AG20443 (cell line): ENCODE measurements around the gene YLPM1.
A peak's percentile ranks its signal among the peaks of the same experiment; 100 is the strongest.

Source experiments
- DNase-seq: peaks from one replicate; pipeline ENCODE4 v3.0.0; 2012; ENCODE audit warnings: low spot score, mixed read lengths

The YLPM1 gene

GRCh38 chr14:74786796-74787315, 23.7 kb downstream of the YLPM1 start:
- DNase-seq, result no peak

DNA sequence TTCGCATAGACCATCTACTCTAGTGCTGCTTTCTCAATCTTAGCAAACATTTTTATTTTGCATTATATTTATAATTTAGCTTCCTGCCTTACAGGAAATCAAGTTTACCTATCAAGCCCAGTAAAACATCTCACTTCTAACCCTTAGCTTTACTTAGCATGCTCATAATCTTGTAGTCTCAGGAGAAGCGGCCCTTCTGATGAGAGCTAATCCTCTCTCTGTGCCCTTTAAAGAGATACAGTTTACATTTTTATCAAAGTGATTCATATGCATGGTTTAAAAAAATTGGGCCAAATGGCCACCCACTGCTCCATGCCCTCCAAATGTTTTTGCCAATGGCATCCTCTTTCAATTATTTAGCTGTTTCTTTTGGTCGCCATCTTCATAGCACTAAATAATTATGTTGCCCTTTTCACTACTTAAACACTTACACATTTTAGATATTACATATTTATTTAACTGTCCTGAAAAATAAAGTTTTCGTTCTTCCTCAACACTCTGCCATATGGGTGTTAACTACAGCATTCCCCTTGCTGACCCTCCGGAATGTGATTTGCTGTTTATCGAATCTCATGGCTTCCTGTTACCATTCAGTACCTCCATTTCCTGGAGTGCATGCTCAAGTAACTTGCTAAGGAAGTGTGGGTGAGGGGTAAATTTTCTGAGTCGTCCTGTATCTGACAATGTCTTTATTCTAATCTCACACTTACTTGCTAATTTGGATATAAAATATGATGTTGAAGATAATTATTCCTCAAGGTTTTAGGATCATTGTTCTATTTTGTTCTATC, 29.3 kb downstream of the YLPM1 start:
- DNase-seq, result no peak

DNA sequence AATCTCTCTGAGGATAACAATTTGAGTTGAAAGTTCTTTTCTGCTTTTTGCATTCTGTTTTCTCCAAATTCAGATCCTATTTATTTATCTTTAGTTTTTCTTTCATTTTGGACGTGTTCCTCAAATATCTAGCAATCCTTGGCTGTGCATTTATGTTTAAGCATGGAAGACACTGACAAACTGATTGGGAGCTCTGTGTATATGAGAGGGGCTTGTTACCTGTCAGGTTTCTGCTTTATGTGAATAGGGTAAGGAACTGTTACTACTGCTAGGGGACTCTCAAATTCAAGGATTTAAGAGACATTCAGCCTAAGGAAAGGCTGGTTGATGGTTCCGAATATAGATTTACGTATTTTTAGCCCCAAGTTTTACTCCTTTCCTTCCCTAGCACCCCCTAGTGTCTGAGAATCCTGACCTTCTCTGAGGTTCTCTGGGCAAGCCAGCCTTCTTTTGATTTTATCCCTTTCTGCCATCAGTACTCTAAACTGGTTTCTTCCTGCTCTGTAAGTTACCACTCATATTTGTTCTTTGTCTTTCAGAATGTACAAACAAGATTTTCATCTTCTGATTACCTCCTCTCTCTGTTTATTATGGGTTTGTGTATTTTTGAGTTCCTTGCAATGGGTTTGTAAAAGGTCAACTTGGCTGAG, 30.5 kb downstream of the YLPM1 start:
- DNase-seq, result peak; percentile 25

DNA sequence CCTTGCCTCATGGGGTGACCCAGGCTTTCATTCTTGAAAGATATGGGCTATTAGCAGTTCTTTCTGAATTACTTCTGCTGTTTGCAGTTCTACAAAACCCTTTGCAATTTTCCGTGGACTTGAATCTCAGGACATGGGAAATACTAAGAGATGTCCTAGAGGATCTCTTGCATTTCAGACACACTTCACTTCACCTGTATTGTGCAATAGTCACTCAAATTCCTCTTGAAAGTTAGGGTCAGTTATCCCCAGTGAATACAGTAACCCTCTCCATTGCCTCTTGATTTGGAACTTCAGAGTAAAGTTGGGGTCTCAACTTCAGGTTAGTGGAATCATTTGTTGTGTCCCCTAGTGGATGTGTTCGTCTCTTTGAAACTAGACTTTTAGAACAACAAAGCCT, 31.8 kb downstream of the YLPM1 start:
- no peak for DNase-seq

GRCh38 chr14:74799765-74800164, 36.6 kb downstream of the YLPM1 start:
- no peak for DNase-seq

DNA sequence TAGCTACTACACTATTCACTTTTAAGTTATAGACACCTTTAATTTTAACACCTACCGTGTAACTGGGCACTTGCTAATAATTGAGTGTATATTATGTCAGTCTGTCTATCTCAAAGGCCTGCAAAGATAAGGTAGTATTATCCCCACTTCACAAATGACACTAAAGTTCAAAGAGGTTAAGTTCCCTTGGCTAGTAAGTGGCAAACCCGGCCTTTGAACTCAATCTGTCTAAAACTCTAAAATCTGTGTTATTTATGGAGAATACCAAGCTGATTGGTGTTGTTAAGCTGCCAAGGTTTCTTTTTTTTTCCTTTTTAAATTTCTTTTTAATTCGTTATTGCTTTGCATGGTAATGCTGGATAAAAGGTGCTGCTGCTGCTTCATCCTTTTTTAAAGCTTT, 37.7 kb downstream of the YLPM1 start:
- no peak for DNase-seq

DNA sequence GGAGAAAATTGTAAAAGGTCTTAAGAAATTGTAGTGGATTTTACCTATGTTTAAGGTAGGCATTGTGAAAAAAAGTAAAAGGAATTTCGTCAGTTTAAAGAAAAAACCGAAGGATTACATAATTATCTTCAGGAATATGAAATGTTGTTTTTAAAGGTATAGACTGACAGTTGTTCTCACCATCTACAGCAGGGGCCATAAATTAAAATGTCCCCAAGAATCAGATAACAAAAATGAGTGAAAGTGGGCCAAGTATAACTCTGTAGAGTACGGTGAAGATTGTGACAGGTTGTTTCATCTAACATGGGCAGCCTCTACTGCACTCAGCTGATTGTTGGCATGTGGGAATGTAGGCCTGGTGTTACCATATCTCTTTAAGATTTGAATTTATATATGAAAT, 38.3 kb downstream of the YLPM1 start:
- no peak for DNase-seq

GRCh38 chr14:74804219-74804825, 41.2 kb downstream of the YLPM1 start:
- peak; percentile 67 for DNase-seq

GRCh38 chr14:74807853-74808545, 44.9 kb downstream of the YLPM1 start:
- DNase-seq, result no peak

GRCh38 chr14:74816124-74816523, 53.0 kb downstream of the YLPM1 start:
- DNase-seq, result no peak

- no peak for DNase-seq
These were observed 57.2 kb downstream of the YLPM1 start for GRCh38 chr14:74820288-74820687.

DNA sequence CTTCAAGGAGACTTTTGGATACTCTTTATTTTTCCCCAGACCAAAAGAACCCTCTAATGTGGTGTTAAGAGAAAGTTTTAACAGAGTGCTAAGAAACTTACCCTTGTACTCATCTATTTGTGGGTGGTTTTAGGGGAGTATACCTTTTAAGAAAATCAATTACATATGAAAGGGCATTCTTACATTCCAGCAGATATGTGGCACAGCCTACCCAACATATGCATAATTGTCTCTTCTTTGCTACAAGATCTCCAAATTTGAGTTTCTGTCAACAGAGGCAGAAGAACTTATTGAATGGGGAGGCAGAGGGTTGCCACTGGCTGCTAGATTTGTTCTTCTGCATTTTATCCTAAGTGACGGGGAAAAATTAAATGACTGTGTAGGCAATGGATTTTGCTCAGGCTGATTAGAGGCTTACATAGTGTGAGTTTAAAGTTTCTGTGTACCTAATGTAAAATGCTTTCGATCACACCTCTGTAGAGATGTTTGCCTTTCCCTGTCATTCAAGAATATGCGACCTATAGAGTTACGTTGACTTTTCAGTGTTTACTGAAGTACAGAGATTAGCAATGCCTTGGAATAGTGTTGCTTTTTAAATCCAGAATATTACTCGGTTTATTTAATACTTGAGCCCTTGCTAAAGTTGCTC, 58.3 kb downstream of the YLPM1 start:
- no peak for DNase-seq

- DNase-seq, result no peak
These were observed 61.9 kb downstream of the YLPM1 start for GRCh38 chr14:74824997-74825396.

DNA sequence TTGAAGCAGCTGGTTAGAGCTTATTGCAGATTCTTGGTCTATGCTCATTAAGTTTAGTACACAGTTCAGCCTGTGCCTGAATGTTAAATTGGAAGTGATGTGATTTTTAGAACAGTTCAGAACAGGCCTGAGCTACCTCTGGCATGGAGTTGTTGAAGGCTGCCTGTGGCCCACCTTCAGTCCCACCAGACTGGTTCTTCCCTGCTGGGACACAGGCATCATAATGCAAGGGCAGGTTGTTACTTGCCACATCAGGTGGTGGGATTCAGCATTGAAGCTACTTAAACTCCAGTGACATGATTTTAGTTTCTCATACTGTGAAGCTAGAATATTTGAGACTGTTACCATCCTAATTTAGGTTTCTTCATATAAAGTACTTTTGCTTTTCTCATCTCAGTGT, 63.5 kb downstream of the YLPM1 start:
- DNase-seq, result no peak

- no peak for DNase-seq
These were observed 66.1 kb downstream of the YLPM1 start for GRCh38 chr14:74829251-74829650.

GRCh38 chr14:74832849-74833248, 69.7 kb downstream of the YLPM1 start:
- no peak for DNase-seq

- no peak for DNase-seq
These were observed 71.7 kb downstream of the YLPM1 start for GRCh38 chr14:74834692-74835392.

DNA sequence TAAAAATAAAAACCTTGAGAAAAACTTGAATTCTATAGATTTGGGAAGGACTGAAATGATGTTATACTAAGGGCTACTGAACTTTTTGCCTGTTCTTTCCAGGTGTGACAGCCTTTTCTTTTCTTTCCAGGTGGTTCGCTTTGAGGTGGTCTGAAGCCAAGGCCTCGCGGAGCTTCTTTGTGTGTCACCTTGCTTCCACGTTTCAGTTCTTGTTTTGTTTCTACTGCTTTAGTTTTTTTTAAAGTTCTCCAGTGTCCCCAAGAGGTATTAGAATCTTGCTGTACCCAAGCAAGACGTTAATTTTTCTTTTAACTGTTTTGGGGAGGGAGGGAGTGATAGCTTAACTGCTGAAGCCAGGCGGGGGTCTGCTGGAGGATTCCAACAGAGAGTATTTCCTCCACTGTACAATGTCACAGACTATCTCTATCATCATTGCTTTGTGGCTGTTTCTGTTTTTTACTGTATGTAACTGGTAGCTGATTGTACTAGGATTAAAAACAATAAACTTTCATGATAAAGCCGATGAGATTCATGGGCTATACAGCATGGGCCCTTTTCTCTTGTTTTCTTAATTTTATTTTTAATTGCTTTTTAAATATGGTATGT, 72.6 kb downstream of the YLPM1 start:
- no peak for DNase-seq

DNA sequence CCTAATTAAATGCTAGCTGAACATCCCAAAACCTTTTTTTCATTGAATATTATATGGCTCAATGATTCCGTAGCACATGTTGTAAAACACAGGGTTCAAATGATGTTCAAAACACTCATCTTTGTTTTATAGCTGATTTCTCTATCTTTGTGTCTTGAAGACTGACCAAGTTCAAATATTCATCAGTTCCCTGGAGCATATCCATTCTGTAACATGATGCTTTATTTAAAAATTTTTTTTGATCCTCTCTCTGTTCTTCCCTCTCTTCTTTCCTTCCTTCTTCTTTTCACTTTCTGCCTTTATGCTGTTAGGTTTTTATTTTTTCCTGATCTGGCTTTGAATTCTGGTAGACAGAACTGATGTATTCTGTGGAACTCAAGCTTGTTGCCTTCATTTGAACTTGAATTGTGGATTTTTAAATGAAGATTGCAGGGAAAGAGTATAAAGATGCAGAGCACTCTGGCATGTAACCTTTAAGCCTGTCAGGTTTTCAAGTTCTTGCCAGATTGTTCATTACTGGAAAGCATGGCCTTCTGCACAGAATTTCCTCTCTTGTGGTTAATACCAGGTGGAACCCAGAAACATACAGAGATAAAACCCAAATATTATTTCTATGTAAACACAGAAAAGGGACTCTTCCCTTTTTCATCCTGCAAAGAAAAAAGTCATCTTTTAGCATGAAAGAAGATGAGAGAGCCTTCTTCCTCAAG, 73.3 kb downstream of the YLPM1 start:
- no peak for DNase-seq

GRCh38 chr14:74838166-74838565, 75.0 kb downstream of the YLPM1 start:
- no peak for DNase-seq
